Hepatocyte (in vitro differentiated cells): ENCODE measurements around the gene SPON2. TPM values are rescaled to one million over a fixed set of nuclear protein-coding genes. Genes with fewer than 3 reads are reported as not detected.

Experiments used
- DNase-seq: peaks from one replicate; pipeline ENCODE4 v3.0.0-alpha.2; 2016; ENCODE audit warnings: low spot score
- H2AFZ ChIP-seq: fragments of 200-600 bp; sonication (generic); 2 replicates; pipeline ENCODE4 v1.6.0; 2016; ENCODE audit warnings: antibody characterized with exemption, mild to moderate bottlenecking
- H3K27ac ChIP-seq: fragments of 200-600 bp; sonication (generic); 2 replicates; pipeline ENCODE4 v1.5.1; 2016; ENCODE audit warnings: mild to moderate bottlenecking
- H3K27me3 ChIP-seq: fragments of 200-600 bp; sonication (generic); 2 replicates; pipeline ENCODE4 v1.6.1; 2016
- H3K36me3 ChIP-seq: fragments of 200-600 bp; sonication (generic); replicated peaks from 2 replicates; pipeline ENCODE4 v1.5.1; 2016; ENCODE audit warnings: low read depth; ENCODE audit not compliant: insufficient read depth
- H3K4me1 ChIP-seq: fragments of 200-600 bp; sonication (generic); 2 replicates; pipeline ENCODE4 v1.5.1; 2016; ENCODE audit warnings: mild to moderate bottlenecking, moderate library complexity; ENCODE audit not compliant: insufficient read depth
- H3K4me2 ChIP-seq: fragments of 200-600 bp; sonication (generic); 2 replicates; pipeline ENCODE4 v1.6.0; 2016
- H3K4me3 ChIP-seq: fragments of 200-600 bp; sonication (generic); 2 replicates; pipeline ENCODE4 v1.5.1; 2016; ENCODE audit warnings: mild to moderate bottlenecking
- H3K79me2 ChIP-seq: fragments of 200-600 bp; sonication (generic); 2 replicates; pipeline ENCODE4 v1.6.0; 2017; ENCODE audit warnings: mild to moderate bottlenecking
- H3K9me2 ChIP-seq: fragments of 200-600 bp; sonication (generic); replicated peaks from 2 replicates; pipeline ENCODE4 v1.6.0; 2017; ENCODE audit warnings: mild to moderate bottlenecking; ENCODE audit not compliant: insufficient read depth
- H3K9me3 ChIP-seq: fragments of 200-600 bp; sonication (generic); 2 replicates; pipeline ENCODE4 v1.5.1; 2016; ENCODE audit warnings: low read depth, mild to moderate bottlenecking
- H4K20me1 ChIP-seq: fragments of 200-600 bp; sonication (generic); 2 replicates; pipeline ENCODE4 v1.6.0; 2016; ENCODE audit warnings: mild to moderate bottlenecking; ENCODE audit not compliant: insufficient read depth, poor library complexity, severe bottlenecking
- EZH2 ChIP-seq: fragments of 200-600 bp; sonication (generic); IDR thresholded peaks from 2 replicates; pipeline ENCODE4 v1.6.1; 2016; ENCODE audit warnings: antibody characterized with exemption, mild to moderate bottlenecking, borderline replicate concordance
- EZH2phosphoT487 ChIP-seq: fragments of 200-600 bp; sonication (generic); IDR thresholded peaks from one replicate; pipeline ENCODE4 v1.6.1; 2018; ENCODE audit warnings: antibody characterized with exemption, mild to moderate bottlenecking, low read depth, moderate library complexity; ENCODE audit not compliant: unreplicated experiment, severe bottlenecking
- WGBS: methylation state at CpG from one replicate; pipeline ENCODE4 v1.1.6; 2016; ENCODE audit warnings: low lambda C conversion rate; ENCODE audit errors: missing lambda C conversion rate; 5-methylcytosine and 5-hydroxymethylcytosine counted together
- polyA plus RNA-seq: library from polyadenylated mRNA; unstranded; fragments of >200 nt; fragmentation: Nextera tagmentation; extraction: Ambion mirVana; gene quantifications from 2 replicates; pipeline ENCODE4 v1.2.1, GENCODE V29; 2016
- total RNA-seq: library from RNA; depleted of rRNA; stranded (reverse); fragments of >200 nt; gene quantifications from 2 replicates; pipeline ENCODE4 v1.2.3, GENCODE V29; 2014
- TF ChIP-seq, protein P1 (sequence below): fragments of 200-600 bp; sonication (generic); IDR thresholded peaks from 2 replicates; pipeline ENCODE4 v1.5.1; 2016; ENCODE audit warnings: antibody characterized with exemption, mild to moderate bottlenecking; ENCODE audit not compliant: poor library complexity

The SPON2 gene
- total and polyA plus RNA-seq, 2 experiments from 2014 or later, result 403 to 1,210 TPM

DNA sequence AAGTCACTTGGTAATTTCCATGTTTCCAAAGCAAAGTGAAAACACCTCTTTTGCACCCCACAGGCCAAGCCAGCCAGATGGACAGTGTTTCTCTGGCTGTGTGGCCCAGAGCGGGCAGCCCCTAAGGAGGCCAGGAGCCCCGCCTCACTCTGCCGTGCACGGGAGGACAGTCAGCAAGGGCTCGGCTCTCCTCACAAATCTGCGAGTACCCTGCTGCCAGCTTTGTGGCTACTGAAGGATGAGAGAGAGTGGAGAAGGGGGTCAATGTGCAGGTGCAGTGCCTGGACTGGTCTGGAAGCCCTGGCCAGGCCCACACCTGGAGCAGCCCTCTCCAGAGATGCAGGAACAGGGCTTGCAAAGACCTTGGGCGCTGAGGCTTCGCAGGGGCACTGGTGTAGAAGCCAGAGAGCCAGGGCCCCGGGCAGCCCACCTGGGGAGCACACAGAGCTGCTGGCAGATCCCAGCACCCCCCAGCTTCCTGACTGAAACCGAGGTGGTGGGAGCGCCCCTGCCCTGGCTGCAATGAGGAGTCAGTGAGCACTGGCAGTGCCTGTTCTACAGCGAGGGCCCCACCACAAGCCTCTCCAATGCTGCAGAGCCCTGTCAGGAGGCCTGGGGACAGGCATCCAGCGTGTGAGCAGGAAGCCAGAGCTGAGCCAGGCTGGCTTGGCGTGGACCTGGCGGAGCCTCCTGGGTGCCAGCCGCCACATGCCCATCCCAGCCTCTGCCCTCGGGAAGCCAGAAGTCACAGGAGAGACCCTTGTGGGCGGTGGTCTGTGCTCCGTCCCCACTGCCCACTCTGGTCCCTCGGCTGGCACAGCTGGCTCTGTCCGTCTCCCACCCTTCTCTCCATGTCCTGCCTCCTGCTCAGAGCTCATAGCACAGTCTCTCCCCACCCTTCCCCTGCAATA lies 3.9 kb downstream of the SPON2 start:
- H3K9me2 ChIP-seq, result no peaks in the 10 kb centered on the region
- H3K4me1 ChIP-seq, result peaks cover 26% of the 10 kb centered on the region
- H2AFZ ChIP-seq, result no peak overlapping the region
- peaks cover 8% of the 10 kb centered on the region for H4K20me1 ChIP-seq
- TF ChIP-seq, protein P1, sequence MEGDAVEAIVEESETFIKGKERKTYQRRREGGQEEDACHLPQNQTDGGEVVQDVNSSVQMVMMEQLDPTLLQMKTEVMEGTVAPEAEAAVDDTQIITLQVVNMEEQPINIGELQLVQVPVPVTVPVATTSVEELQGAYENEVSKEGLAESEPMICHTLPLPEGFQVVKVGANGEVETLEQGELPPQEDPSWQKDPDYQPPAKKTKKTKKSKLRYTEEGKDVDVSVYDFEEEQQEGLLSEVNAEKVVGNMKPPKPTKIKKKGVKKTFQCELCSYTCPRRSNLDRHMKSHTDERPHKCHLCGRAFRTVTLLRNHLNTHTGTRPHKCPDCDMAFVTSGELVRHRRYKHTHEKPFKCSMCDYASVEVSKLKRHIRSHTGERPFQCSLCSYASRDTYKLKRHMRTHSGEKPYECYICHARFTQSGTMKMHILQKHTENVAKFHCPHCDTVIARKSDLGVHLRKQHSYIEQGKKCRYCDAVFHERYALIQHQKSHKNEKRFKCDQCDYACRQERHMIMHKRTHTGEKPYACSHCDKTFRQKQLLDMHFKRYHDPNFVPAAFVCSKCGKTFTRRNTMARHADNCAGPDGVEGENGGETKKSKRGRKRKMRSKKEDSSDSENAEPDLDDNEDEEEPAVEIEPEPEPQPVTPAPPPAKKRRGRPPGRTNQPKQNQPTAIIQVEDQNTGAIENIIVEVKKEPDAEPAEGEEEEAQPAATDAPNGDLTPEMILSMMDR, result no peak
- no peak for TF ChIP-seq EZH2
- no peak for TF ChIP-seq EZH2phosphoT487
- H3K79me2 ChIP-seq, result peaks cover 12% of the 10 kb centered on the region
- H3K4me3 ChIP-seq, result no peak overlapping the region
- H3K27me3 ChIP-seq, result peaks cover 25% of the 10 kb centered on the region
- WGBS, result 90% methylated on average over 21 of the region's 21 CpGs
- H3K4me2 ChIP-seq, result peak overlapping the region; percentile 90
- no peak for DNase-seq
- no peaks in the 10 kb centered on the region for H3K36me3 ChIP-seq
- H3K27ac ChIP-seq, result no peak overlapping the region
- H3K9me3 ChIP-seq, result no peaks in the 10 kb centered on the region

DNA sequence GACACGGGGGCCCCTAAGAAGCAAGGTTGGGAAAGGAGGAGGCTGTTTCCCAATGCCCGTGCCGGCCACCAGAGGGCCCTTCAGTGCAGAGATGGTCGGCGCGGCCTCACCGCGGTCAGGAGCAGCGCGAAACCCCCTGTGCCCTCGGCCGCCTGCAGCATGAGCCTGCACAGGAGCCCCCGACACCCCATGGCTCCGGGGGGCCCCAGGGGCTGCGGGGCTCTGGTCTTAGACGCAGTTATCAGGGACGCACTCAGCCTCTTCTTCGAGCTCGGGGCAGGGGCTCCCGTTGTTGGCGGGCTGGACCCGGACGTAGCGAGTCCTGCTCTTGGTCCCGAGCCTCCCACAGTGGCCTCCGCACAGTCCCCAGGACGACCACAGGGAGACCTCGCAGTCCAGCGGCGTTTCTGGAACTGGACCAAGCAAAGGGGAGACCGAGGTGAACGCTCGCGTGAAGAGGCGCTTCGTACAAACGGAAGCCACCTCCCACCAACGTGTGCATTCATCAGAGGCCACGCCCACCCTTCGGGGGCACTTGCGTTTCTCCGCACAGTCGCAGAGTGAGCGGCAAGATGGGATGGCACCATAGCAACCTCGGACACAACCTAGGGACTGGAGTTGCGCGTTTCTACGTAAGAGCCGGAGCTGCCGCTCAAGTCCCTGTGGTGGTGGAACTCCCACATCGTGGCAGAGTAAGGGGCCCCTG lies 5.0 kb downstream of the SPON2 start:
- TF ChIP-seq, protein P1, result peak; percentile 85
- TF ChIP-seq EZH2phosphoT487 (no peak), EZH2 (no peak)
- no peaks in the 10 kb centered on the region for H3K36me3 ChIP-seq
- H3K9me2 ChIP-seq, result no peaks in the 10 kb centered on the region
- H3K4me2 ChIP-seq, result peak overlapping the region; percentile 90
- peaks cover 25% of the 10 kb centered on the region for H3K27me3 ChIP-seq
- H3K4me1 ChIP-seq, result peaks cover 19% of the 10 kb centered on the region
- H4K20me1 ChIP-seq, result peaks cover 8% of the 10 kb centered on the region
- H2AFZ ChIP-seq, result peak overlapping the region; percentile 74
- DNase-seq, result peak; percentile 91
- H3K4me3 ChIP-seq, result no peak overlapping the region
- no peak overlapping the region for H3K27ac ChIP-seq
- 15% methylated on average over 51 of the region's 51 CpGs for WGBS
- no peaks in the 10 kb centered on the region for H3K9me3 ChIP-seq
- H3K79me2 ChIP-seq, result peaks cover 12% of the 10 kb centered on the region

DNA sequence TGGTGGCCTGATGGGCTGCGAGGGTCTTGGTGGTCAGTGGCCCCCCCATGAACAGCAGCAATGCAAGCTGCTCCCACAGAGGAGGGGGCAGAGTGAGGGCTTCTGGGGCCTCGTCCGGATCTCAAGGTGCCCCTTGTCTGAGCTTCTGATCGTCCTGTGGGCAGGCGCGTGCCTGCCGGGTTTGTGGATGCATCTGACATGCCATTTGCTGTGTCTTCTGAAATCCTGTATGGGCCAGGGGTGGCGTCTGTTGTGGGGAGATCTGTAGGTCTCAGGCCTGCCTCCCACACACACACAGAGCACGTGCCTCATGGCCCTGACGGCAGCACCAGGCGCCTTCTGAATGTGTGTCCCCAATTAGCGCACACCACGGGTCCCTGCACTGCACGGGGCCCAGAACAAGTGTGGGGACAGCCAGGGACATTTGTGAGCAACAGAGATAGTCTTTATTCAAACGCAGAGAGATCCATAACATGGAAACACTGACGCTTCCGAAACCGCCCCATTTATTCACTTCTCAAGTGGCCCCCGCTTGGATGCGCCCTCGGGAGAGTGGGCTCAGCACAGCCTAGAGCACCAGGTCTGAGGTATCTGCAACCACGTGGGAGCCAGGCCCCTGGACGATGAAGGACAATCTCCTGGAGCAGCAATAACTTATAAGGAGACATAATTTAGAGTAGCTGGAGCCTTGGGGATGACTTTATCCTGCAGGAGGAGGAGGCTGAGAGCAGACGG lies 5.7 kb downstream of the SPON2 start:
- H3K27me3 ChIP-seq, result peaks cover 19% of the 10 kb centered on the region
- peaks cover 8% of the 10 kb centered on the region for H4K20me1 ChIP-seq
- no peak overlapping the region for H3K27ac ChIP-seq
- H3K4me2 ChIP-seq, result peak overlapping the region; percentile 90
- DNase-seq, result no peak
- H3K9me3 ChIP-seq, result no peaks in the 10 kb centered on the region
- peaks cover 10% of the 10 kb centered on the region for H3K79me2 ChIP-seq
- TF ChIP-seq, protein P1, result no peak
- TF ChIP-seq EZH2 (no peak), EZH2phosphoT487 (no peak)
- no peaks in the 10 kb centered on the region for H3K9me2 ChIP-seq
- peaks cover 12% of the 10 kb centered on the region for H3K4me1 ChIP-seq
- WGBS, result 75% methylated on average over 24 of the region's 24 CpGs
- no peak overlapping the region for H3K4me3 ChIP-seq
- H3K36me3 ChIP-seq, result no peaks in the 10 kb centered on the region
- H2AFZ ChIP-seq, result no peak overlapping the region
